GM19328 (cell line): ENCODE measurements around the gene DNAAF2.
"Not testable (repeated sequence)": the region's sequence is repeated elsewhere in the genome, so short reads cannot be mapped to it uniquely, and the experiment has no call there.

Experiments used
- ATAC-seq: cut with Tn5 transposase; IDR thresholded peaks from one replicate; pipeline ENCODE4 v1.9.1; 2021; ENCODE audit warnings: mild to moderate bottlenecking, moderate library complexity; ENCODE audit not compliant: unreplicated experiment

DNAAF2 gene

DNA sequence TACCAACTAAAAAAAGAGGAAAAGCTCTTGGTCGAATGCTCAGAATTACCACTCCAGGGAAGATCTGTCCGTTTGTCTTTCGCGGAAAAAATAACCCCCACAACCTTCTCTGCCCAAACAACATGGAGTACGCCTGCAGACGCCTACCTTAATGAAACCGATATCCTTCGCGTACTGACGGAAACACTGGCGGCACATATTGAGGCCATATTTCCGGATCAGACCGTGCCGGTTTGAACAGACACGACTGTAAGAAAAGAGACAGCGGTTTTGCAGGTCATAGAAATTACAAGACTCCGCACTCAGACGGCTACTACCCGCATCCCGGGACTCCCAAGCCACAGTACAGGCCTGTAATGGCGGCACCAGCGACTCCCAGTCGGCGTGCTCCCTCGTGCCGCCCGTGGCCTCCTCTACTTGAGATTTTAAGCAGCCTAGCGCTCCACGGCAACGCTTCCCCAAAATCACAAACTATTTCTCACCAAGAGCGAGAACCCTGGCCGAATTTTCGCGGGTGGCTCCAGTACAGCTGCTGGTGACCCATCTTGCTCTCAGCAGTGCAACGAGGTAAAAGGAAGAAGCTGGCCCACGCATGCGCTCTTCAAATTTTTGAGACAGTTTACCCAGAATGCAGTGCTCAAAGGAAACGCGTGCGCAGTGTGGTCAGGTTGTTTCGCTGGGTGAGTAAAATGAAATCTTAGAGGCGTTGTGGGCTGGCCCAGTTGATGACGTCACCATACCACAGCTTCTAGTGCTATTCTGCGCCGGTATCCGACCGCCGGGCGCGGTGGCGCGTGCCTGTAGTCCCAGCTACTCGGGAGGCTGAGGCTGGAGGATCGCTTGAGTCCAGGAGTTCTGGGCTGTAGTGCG lies 49.0 kb downstream of the DNAAF2 start, which contains the start of gene RPS29:
Gene RPS29 (minus strand): TSS at position 578 of the 870 bp plus-strand sequence. CDS start 34 bp downstream, at position 544.
- ATAC-seq: peak; percentile 81

DNA sequence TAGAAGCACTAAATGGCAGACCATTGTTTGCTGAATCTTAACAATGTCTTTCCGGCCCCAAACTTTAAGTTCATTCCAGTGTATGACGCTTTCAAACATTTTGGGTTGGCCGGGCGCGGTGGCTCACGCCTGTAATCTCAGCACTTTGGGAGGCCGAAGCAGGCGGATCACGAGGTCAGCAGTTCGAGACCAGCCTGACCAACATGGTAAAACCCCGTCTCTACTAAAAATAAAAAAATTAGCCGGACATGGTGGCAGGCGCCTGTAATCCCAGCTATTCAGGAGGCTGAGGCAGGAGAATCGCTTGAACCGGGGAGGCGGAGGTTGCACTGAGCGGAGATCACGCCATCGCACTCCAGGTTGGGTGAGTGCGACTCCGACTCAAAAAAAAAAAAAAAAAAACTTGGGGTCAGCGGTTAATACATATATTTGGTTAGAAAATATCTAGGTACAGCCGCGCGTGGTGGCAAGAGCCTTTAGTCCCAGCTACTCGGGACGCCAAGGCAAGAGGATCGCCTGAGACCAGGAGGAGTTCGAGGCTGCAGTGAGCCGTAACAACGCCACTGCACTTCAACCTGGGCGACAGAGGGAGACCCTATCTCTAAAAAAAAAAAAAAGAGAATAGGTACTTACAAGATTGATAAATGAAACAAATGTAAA lies 49.9 kb downstream of the DNAAF2 start:
- ATAC-seq: not testable (repeated sequence)

DNA sequence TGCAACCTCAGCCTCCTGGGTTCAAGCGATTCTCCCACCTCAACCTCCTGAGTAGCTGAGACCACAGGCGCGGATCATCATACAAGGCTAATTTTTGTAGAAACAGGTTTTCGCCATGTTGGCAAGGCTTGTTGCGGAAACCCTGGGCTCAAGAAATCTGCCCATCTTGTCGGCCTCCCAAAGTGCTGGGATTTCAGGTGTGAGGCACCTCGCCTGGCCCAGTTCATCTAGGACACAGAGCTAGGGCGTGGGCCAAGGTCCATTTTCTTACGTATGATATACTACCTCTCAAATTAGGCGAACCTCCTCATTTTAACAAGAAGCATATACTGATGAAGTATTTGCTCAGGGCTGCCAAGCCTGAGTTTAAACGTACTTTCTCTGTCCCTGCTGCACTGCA lies 51.0 kb downstream of the DNAAF2 start:
- ATAC-seq: no peak

DNA sequence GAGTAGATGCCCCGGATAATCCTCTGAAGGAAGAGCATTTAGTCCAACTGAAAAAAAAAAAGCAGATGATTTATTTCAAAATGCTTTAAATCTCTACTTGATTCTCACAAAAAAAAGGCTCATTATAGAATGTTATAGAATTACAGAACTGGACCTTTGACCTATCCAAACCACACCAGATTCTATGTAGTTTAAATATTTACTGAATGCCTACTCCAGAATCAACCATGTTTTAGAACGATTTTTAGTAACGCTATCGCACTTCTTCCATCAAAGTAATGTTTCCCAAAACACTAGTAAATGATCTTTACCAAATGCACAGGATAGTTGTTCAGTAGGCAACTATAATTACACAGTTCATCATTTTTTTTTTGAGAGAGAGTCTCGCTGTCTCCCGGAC lies 51.4 kb downstream of the DNAAF2 start:
- no peak for ATAC-seq

DNA sequence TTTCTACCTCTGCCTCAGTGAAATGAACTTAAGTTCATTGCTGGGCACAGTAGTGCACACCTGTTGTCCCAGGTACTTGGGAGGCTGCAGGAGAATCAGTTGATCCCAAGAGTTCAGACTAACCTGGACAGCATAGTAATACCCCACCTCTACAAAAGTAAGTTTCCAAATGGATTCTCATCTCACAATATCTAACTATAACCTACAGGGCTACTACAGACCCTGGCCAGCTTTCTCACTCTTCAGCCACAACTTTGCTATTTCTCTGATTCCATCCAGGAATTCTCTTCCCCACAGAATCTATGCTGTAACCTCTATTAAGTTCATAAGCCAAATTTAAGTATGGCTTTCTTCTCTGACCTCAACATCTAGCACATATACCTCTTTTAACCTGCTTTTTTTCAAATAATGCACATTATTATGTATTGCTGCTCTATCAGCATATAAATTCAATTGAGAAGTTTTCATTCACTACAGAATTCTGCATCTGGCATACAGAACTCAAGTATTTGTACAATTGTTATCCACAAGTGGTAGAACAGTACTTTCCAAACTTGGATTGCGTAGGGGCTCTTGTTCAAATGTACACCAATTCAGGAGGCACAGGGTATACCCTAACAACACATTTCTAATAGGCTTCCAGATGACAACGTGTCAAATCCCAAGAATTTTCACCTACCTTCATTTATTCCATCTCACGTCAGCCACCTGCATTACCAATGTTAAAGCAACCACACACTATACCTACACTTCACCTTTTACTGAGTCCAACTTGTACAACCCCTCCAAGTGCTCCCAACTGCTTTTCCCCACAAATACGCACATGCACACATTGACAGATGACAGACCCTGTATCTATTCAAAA lies 52.7 kb downstream of the DNAAF2 start:
- no peak for ATAC-seq

DNA sequence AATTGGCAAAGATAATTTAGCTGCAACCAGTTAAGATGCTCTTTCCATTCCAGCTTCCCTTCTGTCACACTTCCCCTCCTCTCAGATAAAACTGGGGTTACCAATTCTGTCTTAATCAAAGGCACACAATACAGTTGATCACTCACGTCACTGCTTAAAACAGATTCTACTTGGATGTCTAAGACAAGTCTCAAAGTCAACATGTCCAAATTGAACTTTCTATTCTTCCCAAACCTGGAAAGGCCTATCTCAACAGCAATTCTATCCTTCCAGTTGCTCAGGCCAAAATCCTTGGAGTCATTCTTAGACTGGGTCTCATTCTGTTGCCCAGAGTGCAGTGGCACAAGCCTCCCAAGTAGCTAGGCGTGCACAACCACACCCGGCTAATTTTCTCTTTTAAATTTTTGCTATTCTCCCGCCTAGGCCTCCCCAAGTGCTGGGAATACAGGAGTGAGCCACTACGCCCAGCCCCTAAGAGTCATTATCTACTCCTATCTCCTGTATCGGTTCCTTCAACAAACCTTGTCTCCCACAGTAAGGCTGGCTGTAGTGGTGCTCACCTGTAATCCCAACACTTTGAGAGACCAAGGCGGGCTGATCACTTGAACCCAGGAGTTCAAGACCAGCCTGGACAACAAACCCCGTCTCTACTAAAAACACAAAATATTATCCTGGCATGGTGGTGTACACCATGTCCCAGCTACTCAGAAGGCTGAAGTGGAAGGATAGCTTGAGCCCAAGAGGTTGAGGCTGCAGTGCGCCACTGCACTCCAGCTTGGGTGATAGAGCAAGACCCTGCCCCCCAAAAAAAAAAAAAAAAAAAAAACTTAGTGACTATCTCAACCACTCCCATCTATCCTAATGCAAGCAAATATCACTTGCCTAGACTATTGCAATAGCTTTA lies 53.6 kb downstream of the DNAAF2 start:
- no peak for ATAC-seq

DNA sequence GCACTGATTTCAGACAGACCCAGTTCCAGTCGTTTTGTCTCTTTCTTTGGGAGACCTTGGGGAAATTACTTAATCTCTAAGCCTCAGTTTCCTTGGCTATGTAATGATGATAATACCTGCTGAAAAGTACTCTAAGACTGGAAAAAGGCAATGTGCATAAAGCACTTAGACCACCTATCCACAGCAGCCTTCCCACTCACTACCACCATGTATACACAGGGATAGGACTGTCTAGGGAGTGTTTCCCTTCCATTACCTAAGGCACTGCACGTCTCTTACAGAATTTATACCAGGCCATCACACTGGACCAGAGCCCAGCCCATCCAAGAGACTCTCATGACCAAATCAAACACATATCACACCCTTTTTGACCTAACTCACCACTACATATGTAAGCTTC lies 55.2 kb downstream of the DNAAF2 start:
- ATAC-seq: no peak

DNA sequence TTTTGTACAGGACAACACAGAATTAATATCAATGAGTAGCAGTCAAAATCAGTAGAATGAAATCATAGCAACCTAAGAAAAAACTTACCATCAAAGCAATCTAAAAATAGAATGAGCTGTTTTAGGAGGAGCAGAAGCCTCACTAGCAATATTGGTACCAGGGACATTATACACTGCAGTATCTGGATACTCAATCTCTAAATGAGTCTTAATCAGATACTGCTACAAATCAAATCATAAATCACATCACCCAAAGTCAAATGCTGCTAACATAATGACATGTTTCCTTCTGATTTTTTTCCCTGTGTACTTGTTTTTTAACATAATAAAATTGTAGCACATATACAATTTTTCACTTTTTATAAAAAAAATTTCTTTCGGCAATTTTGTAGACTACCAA lies 56.9 kb downstream of the DNAAF2 start:
- ATAC-seq: no peak
